ENCODE measurements around the gene CCDC18. TPM values are rescaled to one million over a fixed set of nuclear protein-coding genes. Genes with fewer than 3 reads are reported as not detected.
"Not testable (repeated sequence)": the region's sequence is repeated elsewhere in the genome, so short reads cannot be mapped to it uniquely, and the experiment has no call there.

The CCDC18 gene
- total RNA-seq, 2 donors from 2014 or later = 12.7 to 15.2 TPM

DNA sequence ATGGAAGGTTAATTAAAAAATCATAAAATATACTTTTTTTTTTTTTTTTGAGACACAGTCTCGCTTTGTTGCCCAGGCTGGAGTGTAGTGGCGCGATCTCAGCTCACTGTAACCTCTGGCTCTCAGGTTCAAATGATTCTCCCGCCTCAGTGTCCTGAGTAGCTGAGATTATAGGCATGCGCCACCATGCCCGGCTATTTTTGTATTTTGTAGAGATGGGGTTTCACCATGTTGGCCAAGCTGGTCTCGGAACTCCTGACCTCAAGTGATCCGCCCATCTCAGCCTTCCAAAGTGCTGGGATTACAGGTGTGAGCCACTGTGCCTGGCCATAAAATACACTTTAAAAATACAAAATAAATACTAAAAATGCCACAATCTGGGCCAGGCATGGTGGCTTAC lies 17.2 kb upstream of the CCDC18 start:
- not testable (repeated sequence) for H3K27ac Mint-ChIP-seq; H3K9me3 Mint-ChIP-seq; H3K27me3 Mint-ChIP-seq; ATAC-seq (replicated peaks); H3K4me3 Mint-ChIP-seq
- peaks cover 75% of the 10 kb centered on the region for H3K36me3 Mint-ChIP-seq (ENCODE audit: low read depth)
- peaks cover 40% of the 10 kb centered on the region for H3K4me1 Mint-ChIP-seq

DNA sequence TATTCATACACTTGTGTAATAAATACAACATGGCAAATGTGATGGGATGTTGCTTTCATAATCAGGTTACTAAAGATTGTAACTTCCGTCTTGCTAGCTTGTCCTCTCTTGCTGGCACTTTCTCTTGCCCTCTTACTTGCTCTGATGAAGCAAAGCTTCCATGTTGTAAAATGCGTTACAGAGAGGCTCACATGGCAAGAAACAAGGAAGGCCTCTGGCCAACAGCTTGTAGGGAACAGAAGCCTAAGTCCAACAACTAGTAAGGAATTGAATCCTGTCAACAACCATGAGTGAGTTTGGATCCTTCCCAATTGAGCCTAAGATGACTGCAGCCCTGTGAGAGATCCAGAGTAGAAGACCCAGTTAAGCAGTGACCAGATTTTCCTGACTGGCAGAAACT lies 15.7 kb upstream of the CCDC18 start:
- peaks cover 4% of the 10 kb centered on the region for H3K9me3 Mint-ChIP-seq
- peak overlapping the region; percentile 36 for H3K27ac Mint-ChIP-seq
- no peaks in the 10 kb centered on the region for H3K27me3 Mint-ChIP-seq
- H3K4me1 Mint-ChIP-seq = peaks cover 50% of the 10 kb centered on the region
- peaks cover 74% of the 10 kb centered on the region for H3K36me3 Mint-ChIP-seq (ENCODE audit: low read depth)
- no peak overlapping the region for H3K4me3 Mint-ChIP-seq
- ATAC-seq (replicated peaks) = no peak

DNA sequence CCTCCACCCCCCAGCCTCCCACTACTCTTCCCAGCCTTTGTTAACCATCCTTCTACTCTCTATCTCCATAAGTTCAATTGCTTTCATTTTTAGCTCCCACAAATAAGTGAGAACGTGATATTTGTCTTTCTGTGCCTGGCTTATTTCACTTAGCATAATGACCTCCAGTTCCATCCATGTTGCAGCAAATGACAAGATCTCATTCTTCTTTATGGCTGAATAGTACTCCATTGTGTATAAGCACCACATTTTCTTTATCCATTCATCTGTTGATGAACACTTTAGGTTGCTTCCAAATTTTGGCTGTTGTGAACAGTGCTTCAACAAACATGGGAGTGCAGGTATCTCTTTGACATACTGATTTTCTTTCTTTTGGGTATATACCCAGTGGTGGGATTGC lies 14.6 kb upstream of the CCDC18 start:
- H3K27ac Mint-ChIP-seq; ATAC-seq (replicated peaks); H3K9me3 Mint-ChIP-seq; H3K27me3 Mint-ChIP-seq; H3K4me3 Mint-ChIP-seq: not testable (repeated sequence)
- H3K4me1 Mint-ChIP-seq = peaks cover 53% of the 10 kb centered on the region
- peaks cover 68% of the 10 kb centered on the region for H3K36me3 Mint-ChIP-seq (ENCODE audit: low read depth)

DNA sequence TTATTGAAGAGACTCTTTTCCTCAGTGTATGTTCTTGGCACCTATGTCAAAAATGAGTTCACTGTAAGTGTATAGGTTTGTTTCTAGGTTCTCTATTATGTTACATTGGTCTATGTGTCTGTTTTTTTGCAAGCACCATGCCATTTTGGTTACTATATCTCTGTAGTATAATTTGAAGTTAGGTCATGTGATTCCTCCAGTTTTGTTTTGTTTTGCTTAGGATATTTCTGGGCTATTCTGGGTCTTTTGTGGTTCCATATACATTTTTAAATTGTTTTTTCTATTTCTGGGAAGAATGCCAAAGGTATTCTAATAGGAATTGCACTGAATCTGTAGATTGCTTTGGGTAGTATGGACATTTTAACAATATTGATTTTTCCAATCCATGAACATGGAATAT lies 13.5 kb upstream of the CCDC18 start:
- Mint-ChIP-seq H3K27me3 (no peaks in the 10 kb centered on the region), H3K36me3 (ENCODE audit: low read depth) (peaks cover 68% of the 10 kb centered on the region), H3K27ac (no peak overlapping the region), H3K4me3 (no peak overlapping the region), H3K4me1 (peaks cover 57% of the 10 kb centered on the region), H3K9me3 (peaks cover 4% of the 10 kb centered on the region)
- ATAC-seq (replicated peaks) = no peak

DNA sequence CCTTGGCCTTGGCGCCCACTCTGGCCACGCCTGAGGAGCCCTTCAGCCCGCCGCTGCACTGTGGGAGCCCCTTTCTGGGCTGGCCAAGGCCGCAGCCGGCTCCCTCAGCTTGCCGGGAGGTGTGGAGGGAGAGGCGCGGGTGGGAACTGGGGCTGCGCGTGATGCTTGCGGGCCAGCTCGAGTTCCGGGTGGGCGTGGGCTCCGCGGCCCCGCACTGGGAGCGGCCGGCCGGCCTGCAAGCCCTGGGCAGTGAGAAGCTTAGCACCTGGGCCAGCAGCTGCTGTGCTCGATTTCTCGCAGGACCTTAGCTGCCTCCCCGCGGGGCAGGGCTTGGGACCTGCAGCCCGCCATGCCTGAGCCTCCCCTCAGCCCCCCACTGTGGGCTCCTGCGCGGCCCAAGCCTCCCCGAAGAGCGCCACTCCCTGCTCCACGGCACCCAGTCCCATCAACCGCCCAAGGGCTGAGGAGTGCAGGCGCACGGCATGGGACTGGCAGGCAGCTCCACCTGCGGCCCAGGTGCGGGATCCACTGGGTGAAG lies 10.3 kb upstream of the CCDC18 start:
- ATAC-seq (replicated peaks); H3K27me3 Mint-ChIP-seq; H3K27ac Mint-ChIP-seq; H3K9me3 Mint-ChIP-seq: not testable (repeated sequence)
- Mint-ChIP-seq H3K36me3 (ENCODE audit: low read depth) (peaks cover 70% of the 10 kb centered on the region), H3K4me1 (peaks cover 64% of the 10 kb centered on the region), H3K4me3 (peak overlapping the region; percentile 86)

DNA sequence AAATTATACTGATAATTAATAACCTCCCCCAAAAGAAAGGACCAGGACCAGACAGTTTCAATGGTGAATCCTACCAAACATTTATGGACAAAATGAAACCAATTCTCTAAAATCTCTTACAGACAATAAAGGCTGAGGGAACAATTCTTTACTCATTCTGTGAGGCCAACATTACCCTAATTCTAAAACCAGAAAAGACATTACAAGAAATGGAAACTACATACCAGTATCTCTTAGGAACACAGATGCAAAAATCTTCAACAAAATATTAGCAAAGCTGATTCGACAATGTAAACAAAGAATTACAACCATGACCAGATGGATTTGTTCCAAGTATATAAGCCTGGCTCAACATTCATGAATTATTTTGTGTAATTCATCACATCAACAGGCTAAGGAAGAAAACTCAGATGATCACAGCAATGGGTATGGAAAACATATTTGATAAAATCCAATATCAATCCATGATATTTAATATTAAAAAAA lies 8.9 kb upstream of the CCDC18 start:
- peak overlapping the region; percentile 86 for H3K4me3 Mint-ChIP-seq
- peaks cover 62% of the 10 kb centered on the region for H3K4me1 Mint-ChIP-seq
- ATAC-seq (replicated peaks) = peak; percentile 44
- peaks cover 78% of the 10 kb centered on the region for H3K36me3 Mint-ChIP-seq (ENCODE audit: low read depth)
- no peaks in the 10 kb centered on the region for H3K27me3 Mint-ChIP-seq
- H3K27ac Mint-ChIP-seq = peak overlapping the region; percentile 84
- no peaks in the 10 kb centered on the region for H3K9me3 Mint-ChIP-seq

DNA sequence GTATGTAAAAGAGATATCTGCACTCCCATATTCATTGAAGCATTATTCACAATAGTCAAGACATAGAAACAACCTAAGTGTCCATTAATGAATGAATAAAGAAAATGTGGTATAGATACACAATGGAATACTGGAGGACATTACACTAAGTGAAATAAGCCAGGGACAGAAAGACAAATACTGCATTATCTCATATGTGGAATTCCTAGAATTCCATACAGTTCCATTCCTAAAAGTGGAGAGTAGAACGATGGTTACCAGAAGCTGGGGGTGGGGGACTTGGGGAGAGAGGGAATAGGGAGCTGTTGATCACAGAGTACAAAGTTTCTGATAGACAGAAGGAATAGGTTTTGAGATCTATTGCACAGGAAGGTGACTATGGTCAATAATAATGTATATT lies 7.7 kb upstream of the CCDC18 start:
- no peaks in the 10 kb centered on the region for H3K9me3 Mint-ChIP-seq
- H3K27me3 Mint-ChIP-seq = no peaks in the 10 kb centered on the region
- peak overlapping the region; percentile 86 for H3K4me3 Mint-ChIP-seq
- H3K4me1 Mint-ChIP-seq = peaks cover 54% of the 10 kb centered on the region
- no peak overlapping the region for H3K27ac Mint-ChIP-seq
- H3K36me3 Mint-ChIP-seq (ENCODE audit: low read depth) = peaks cover 78% of the 10 kb centered on the region
- ATAC-seq (replicated peaks) = no peak

DNA sequence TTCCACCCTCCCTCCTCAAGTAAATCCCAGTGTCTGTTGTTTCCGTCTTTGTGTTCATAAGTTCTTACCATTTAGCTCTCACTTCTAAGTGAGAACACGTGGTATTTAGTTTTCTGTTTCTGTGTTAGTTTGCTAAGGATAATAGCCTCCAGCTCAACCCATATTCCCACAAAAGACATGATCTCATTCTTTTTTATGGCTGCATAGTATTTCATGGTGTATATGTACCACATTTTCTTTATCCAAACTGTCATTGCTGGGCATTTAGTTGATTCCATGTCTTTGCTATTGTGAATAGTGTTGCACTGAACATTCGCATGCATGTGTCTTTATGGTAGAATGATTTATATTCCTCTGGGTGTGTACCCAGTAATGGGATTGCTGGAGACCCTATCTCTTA lies 5.9 kb upstream of the CCDC18 start:
- not testable (repeated sequence) for H3K27ac Mint-ChIP-seq

DNA sequence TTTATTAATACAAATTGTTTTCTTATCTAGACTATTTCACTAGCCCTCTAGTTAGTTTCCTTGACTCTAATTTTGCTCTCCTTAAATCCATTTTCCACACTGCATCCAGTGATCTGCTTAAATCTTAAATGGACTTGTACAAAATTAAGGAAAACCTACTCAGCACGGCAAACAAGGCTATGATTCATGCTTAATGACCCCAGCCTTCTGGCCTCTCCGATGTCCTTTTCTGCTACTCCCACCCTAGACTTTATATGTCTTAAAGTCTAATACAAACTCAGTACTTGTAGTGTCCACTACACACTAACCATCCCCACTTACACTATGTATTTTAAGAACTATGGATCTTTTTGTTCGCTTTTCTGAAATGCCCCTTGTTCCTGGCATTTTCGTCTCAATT lies 2.5 kb upstream of the CCDC18 start:
- H3K27ac Mint-ChIP-seq = peak overlapping the region; percentile 89
- peaks cover 73% of the 10 kb centered on the region for H3K36me3 Mint-ChIP-seq (ENCODE audit: low read depth)
- H3K4me1 Mint-ChIP-seq = peaks cover 32% of the 10 kb centered on the region
- no peak for ATAC-seq (replicated peaks)
- H3K27me3 Mint-ChIP-seq = no peaks in the 10 kb centered on the region
- peak overlapping the region; percentile 85 for H3K4me3 Mint-ChIP-seq
- H3K9me3 Mint-ChIP-seq = no peaks in the 10 kb centered on the region

More for the DNA sequence above, 5.9 kb upstream of the CCDC18 start:
- H3K36me3 Mint-ChIP-seq (ENCODE audit: low read depth) = peaks cover 80% of the 10 kb centered on the region
- not testable (repeated sequence) for ATAC-seq (replicated peaks); H3K9me3 Mint-ChIP-seq; H3K27me3 Mint-ChIP-seq
- peaks cover 50% of the 10 kb centered on the region for H3K4me1 Mint-ChIP-seq
- peak overlapping the region; percentile 1 for H3K4me3 Mint-ChIP-seq

DNA sequence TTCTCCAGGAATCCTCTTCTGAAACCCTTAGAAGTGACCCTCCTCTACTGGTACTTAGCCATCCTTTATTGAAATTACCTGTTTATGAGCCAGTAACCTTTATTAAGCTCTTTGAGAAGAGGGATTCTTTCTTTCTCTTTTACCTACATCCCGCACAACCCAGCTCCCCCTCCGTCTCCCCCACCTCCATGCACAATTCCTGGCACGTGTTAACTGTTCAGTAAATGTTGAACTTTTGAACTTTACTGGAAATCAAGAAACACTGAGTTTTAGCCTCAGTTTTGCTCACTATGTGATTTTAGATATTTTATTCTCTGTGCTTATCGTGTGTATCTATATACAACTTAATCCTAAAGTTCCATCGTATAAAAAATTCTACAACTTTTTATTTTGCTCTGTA lies 2.1 kb upstream of the CCDC18 start:
- no peak for ATAC-seq (replicated peaks)
- Mint-ChIP-seq H3K36me3 (ENCODE audit: low read depth) (peaks cover 69% of the 10 kb centered on the region), H3K4me1 (peaks cover 28% of the 10 kb centered on the region), H3K27ac (peak overlapping the region; percentile 89), H3K27me3 (no peaks in the 10 kb centered on the region), H3K4me3 (peak overlapping the region; percentile 85), H3K9me3 (no peaks in the 10 kb centered on the region)

DNA sequence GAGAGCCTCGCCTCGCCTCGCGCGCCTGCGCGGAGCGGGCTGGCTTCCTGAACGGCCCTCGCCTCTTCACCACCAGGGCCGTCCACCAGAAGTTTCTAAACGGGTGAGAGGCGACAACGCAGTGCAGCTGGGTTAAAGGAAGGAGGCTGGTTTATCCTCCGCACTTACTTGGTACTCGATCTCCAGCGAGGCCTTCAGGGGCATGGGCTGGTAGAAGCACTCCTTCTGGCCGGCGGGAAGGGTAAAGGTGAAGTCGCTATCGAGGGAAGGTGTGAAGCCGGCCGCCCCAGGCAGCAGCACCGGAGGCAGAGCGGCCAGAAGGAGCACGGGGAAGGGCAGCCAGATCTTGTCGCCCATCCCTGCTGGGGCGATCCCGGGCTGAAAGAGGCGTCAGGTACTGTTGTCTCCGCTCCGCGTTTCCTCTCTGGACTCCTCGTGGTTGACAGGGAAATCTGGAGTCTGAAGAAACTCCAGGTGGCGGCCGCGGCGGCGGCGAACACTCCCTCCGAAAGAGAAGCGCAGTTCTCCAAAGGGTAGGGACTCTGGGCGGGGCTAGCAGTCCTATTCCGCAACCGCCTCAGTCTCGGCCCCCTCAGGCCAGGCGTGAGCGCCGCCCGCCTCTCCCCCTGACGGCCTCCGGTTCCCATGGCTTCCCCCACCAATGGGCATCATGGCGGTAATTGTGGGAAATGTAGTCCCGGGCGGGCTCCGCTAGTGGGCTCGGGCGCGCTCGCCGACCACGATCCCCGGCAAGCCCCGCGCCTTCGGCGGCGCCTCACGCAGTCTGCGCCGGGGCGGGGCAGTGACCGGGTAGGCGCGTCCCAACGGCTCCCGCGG lies 420 bp upstream of the CCDC18 start, which contains the start of gene TMED5:
TSS of gene TMED5 (minus strand) at position 528 of the 837 bp plus-strand sequence. CDS start at position 357, 171 bp downstream.
- Mint-ChIP-seq H3K4me1 (peaks cover 27% of the 10 kb centered on the region), H3K36me3 (ENCODE audit: low read depth) (peaks cover 65% of the 10 kb centered on the region)

DNA sequence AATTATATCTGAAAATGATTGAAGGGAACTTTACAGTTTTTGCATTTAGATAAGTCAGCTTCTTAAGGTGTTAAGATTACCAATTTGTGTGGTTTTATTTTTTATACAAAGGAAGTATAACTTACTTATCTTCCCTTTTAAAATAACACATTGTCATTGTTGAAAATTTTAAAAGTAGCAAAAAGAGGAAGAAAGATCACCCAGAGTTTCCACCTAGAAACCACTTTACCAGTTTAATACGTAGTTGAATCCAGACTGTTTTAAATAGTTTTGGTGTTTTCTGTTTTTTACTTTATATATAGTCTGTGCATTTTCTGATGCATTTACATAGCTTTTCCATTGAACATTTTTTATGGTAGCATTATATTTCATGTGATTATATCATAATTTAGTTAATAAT lies 6.1 kb downstream of the CCDC18 start:
- no peak overlapping the region for H3K27ac Mint-ChIP-seq
- H3K27me3 Mint-ChIP-seq = no peaks in the 10 kb centered on the region
- H3K4me3 Mint-ChIP-seq = no peak overlapping the region
- no peak for ATAC-seq (replicated peaks)
- no peaks in the 10 kb centered on the region for H3K9me3 Mint-ChIP-seq
- H3K36me3 Mint-ChIP-seq (ENCODE audit: low read depth) = peaks cover 44% of the 10 kb centered on the region
- H3K4me1 Mint-ChIP-seq = peaks cover 20% of the 10 kb centered on the region

More for the DNA sequence above, 420 bp upstream of the CCDC18 start, which contains the start of gene TMED5:
- H3K27ac Mint-ChIP-seq = peak within 1 kb of the TSS; percentile 89
- no peaks in the 10 kb centered on the region for H3K9me3 Mint-ChIP-seq
- ATAC-seq (replicated peaks) = peak; percentile 82
- H3K4me3 Mint-ChIP-seq = peak within 1 kb of the TSS; percentile 85
- H3K27me3 Mint-ChIP-seq = no peaks in the 10 kb centered on the region

DNA sequence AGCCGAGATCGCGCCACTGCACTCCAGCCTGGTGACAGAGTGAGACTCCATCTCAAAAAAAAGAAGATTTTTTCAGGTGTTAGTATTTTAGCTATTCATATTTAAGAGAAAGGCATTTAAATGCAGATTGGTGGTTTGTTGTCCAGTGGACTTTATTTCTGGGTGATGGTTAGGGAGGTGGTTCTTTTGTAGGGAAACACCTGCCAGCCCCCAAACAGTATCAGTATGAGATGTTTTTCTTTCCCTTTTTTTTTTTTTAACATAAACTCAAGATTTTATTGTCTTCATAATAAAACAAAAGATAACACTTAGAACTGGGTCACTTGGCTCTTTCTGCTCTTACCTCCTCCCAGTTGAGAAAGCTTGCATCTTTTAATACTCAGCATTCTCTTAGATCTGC lies 9.9 kb downstream of the CCDC18 start:
- Mint-ChIP-seq H3K9me3 (no peaks in the 10 kb centered on the region), H3K4me3 (no peak overlapping the region), H3K36me3 (ENCODE audit: low read depth) (peaks cover 55% of the 10 kb centered on the region), H3K27me3 (no peaks in the 10 kb centered on the region), H3K4me1 (peaks cover 7% of the 10 kb centered on the region), H3K27ac (no peak overlapping the region)
- no peak for ATAC-seq (replicated peaks)

DNA sequence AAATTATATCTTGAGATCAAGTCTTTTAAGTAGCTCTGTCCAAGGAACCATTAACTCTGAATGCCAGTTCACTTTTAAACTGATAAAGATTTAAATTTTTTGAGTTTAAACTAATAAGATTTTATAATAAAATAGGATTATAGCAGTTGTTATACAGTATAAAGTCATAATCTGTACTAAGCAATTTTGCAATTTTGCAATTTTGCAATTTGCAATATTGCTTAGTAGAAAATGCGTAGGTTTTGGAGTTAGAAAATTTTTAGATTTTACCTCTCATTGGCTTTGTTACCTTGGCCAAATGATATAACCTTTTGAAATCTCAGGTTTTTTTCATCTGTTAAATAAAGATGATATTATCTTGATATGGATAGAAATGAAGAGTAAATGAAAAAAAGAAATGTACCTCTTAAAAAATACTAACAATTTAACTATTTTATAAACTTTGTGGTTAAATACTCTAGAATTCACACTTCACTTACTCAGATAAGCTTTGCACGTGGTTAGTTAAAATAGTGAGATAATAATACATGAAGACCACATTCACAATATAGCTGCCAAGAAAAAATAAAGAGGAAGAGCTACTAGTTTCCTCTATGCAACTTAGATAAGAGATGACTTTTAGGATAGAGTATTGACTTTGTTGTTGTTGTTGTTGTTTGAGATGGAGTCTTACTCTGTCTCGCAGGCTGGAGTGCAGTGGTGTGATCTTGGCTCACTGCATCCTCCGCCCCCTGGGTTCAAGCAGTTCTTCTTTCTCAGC lies 13.9 kb downstream of the CCDC18 start:
- Mint-ChIP-seq H3K4me1 (peaks cover 7% of the 10 kb centered on the region), H3K27me3 (no peaks in the 10 kb centered on the region), H3K9me3 (no peaks in the 10 kb centered on the region), H3K27ac (no peak overlapping the region), H3K36me3 (ENCODE audit: low read depth) (peaks cover 68% of the 10 kb centered on the region), H3K4me3 (no peak overlapping the region)
- ATAC-seq (replicated peaks) = no peak
